Brain microvascular endothelial cell (primary cell): ENCODE measurements around the gene MYO7A.

Source experiments
- DNase-seq: peaks from one replicate; pipeline ENCODE4 v3.0.0-alpha.2; 2020
- H3K27ac ChIP-seq: fragments of 250-450 bp; sonication (Bioruptor Pico); 2 replicates; pipeline ENCODE4 v1.5.1; 2020; ENCODE audit warnings: mild to moderate bottlenecking, moderate library complexity
- H3K27me3 ChIP-seq: fragments of 250-450 bp; sonication (Bioruptor Pico); replicated peaks from 2 replicates; pipeline ENCODE4 v1.5.1; 2020; ENCODE audit warnings: mild to moderate bottlenecking
- H3K36me3 ChIP-seq: fragments of 250-450 bp; sonication (Bioruptor Pico); replicated peaks from 2 replicates; pipeline ENCODE4 v1.5.1; 2020; ENCODE audit warnings: mild to moderate bottlenecking
- H3K4me3 ChIP-seq: 2 replicates; pipeline ENCODE4 v1.5.1; 2011; ENCODE audit warnings: low read depth, mild to moderate bottlenecking, control low read depth, low read length, moderate library complexity
- in situ Hi-C: cut with HindIII; loops from 2 replicates; pipeline ENCODE4 v1.10.0; 2017; ENCODE audit warnings: low sequenced_read_pairs, low pct_ligation_motif_present
- TF ChIP-seq, protein P1 (sequence below): IDR thresholded peaks from 2 replicates; pipeline ENCODE4 v1.5.1; 2011; ENCODE audit warnings: low read depth, mild to moderate bottlenecking, moderate library complexity, low read length, control low read depth, inconsistent platforms; ENCODE audit errors: missing control alignments

MYO7A gene

DNA sequence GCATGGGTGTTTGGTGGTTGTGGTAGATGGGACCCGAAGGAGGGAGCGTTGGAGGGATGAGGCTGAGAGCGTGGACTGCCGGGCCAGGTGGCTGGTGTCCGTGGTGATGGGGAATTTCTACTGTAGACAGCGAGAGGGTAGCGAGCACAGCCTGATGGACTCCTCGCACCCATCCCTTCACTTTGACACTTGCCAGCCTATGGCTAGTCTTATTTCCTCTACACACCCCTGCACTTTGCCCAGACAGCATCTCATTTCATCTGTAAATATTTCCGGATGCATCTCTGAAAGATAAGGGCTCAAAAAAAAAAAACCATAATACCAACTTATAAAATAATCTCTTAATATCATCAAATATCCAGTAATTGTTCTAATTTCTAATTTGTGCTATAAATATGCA lies 19.6 kb upstream of the MYO7A start:
- in situ Hi-C loops, result no loop called here
- no peak overlapping the region for H3K4me3 ChIP-seq
- DNase-seq, result no peak
- H3K36me3 ChIP-seq, result no peaks in the 10 kb centered on the region
- H3K27me3 ChIP-seq, result no peaks in the 10 kb centered on the region
- TF ChIP-seq, protein P1, sequence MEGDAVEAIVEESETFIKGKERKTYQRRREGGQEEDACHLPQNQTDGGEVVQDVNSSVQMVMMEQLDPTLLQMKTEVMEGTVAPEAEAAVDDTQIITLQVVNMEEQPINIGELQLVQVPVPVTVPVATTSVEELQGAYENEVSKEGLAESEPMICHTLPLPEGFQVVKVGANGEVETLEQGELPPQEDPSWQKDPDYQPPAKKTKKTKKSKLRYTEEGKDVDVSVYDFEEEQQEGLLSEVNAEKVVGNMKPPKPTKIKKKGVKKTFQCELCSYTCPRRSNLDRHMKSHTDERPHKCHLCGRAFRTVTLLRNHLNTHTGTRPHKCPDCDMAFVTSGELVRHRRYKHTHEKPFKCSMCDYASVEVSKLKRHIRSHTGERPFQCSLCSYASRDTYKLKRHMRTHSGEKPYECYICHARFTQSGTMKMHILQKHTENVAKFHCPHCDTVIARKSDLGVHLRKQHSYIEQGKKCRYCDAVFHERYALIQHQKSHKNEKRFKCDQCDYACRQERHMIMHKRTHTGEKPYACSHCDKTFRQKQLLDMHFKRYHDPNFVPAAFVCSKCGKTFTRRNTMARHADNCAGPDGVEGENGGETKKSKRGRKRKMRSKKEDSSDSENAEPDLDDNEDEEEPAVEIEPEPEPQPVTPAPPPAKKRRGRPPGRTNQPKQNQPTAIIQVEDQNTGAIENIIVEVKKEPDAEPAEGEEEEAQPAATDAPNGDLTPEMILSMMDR, result no peak
- H3K27ac ChIP-seq, result no peak overlapping the region

DNA sequence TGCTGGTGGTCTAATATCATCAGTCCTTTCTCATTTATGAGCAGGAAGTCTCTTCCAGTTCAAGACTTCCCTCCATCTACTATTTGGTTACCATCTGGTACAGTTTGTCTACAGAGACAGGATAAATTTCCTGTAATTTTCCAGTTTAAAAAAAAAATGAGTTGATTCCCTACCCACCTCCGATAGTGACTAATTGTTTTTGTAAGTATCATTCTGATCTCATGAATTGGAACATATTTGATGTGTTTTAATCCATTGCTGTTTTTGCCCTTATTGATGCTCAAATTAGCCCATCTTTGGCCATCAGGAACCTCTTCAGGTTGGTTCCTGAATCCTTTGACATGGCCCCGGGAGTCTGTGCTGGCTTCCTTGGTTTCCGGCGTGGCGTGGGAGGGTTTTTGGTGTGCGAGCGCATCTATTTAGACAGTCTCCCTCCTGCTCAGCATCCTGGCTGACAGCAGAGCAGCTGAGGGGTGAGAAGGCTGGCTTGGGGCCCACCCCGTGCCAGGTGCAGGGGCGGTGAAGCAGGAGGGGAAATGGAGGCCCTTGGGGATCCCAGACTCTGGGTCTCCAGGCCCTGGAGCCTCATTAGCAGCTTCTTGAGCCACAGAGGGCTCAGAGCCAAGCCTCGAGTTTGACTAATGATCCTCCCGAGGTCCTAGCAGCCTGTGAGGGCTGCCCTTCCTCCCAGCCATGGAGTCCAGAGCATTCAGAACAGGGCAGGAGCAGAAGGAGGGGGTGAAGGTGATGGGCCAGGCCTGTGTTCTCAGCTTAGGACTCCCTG lies 18.6 kb upstream of the MYO7A start:
- TF ChIP-seq, protein P1, result no peak
- Histone ChIP-seq H3K4me3 (no peak overlapping the region), H3K27ac (peak overlapping the region; percentile 11), H3K36me3 (no peaks in the 10 kb centered on the region), H3K27me3 (no peaks in the 10 kb centered on the region)
- in situ Hi-C loops, result no loop called here
- no peak for DNase-seq

DNA sequence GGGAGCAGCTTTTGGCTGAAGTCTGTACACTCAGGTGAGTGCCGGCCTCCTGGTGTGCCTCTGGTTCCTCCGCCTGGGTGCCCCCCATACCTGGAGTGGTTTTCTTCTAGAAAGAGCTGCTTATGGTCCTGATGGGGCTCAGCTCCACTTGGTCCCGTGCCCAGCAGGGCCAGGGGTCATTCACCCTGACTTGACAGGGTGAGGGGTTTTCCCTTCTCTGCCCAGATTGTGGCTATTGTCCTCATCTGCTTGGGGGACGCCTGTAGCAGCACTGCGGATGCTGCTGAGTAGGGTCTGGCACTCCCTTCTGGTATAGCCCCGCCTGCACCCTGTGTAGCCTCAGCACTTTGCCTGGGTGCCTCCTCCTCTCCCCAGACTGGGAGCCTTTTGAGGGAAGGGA lies 17.2 kb upstream of the MYO7A start:
- TF ChIP-seq, protein P1, result no peak
- Histone ChIP-seq H3K4me3 (no peak overlapping the region), H3K27me3 (no peaks in the 10 kb centered on the region), H3K27ac (no peak overlapping the region), H3K36me3 (no peaks in the 10 kb centered on the region)
- in situ Hi-C loops, result no loop called here
- DNase-seq, result no peak

DNA sequence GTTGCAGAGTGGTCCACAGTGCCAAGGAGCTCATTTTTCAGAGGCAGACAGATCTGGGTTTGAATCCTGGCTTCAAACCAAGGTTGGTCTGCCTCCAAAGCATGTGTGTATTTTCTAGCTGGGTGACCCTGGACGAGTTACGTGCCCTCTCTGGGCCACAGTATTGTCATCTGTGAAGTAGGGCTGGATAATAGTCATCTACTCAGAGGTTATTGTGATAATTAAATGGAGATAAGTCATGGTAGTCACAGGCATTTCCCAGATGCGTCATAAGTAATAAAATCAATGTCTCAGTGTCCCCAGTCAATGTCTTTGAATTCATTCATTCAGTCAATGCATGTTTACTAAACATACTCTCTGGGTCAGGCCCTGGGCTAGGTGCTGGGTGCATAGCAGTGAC lies 16.8 kb upstream of the MYO7A start:
- Histone ChIP-seq H3K4me3 (no peak overlapping the region), H3K27me3 (no peaks in the 10 kb centered on the region), H3K36me3 (no peaks in the 10 kb centered on the region), H3K27ac (no peak overlapping the region)
- in situ Hi-C loops, result no loop called here
- no peak for DNase-seq
- TF ChIP-seq, protein P1, result no peak

DNA sequence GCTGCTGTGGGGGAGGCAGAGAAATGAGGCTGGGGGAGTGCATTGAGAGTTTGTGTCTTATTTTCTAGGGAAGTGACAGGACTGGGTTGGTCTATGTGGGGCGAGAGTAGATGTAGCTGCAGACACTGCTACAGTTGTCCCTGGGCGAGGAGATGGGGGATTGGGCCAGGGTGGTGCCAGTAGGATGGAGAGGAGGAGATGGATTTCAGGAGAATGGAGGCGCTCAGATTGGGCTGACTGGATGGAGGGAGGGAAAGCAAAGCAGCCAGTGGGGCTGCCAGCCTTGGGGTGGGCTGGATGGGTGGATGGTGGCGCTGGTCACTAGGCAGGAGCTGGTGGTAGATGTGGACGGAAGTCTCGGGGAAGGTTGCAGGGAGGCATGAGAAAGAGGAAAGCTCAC lies 16.1 kb upstream of the MYO7A start:
- no peak for DNase-seq
- Histone ChIP-seq H3K27ac (no peak overlapping the region), H3K36me3 (no peaks in the 10 kb centered on the region), H3K27me3 (no peaks in the 10 kb centered on the region), H3K4me3 (no peak overlapping the region)
- in situ Hi-C loops, result no loop called here
- TF ChIP-seq, protein P1, result no peak

DNA sequence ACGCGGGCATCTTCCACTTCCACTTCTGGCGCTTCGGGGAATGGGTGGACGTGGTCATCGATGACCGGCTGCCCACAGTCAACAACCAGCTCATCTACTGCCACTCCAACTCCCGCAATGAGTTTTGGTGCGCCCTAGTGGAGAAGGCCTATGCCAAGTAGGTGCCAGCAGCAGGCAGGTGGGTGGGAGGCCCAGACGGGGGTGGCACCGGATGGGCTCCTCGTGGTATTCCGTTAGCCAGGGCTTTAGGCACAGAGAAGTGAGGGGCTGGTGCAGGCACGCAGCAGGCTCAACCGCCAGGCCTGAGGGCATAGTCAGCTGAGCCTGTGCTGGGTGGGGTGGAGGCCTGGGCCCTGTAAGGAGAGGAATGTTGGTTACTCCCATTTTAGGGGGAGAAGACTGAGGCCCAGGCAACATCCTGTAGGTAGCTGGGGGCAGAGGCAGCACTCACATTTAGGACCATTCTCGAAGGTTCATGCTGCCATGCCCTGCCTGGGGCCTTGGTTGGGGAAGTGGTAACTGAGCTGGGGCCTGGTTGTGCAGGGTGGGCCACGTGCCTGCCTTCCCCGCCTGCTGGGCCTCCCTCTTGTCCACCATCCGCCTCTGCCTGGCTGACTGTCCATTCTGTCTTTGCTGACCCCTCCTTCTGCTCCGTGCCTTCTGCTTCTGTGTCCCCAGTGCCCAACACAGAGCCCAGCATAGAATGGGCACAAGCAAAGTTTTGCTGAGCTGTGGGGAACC lies 15.2 kb upstream of the MYO7A start:
- Histone ChIP-seq H3K27ac (no peak overlapping the region), H3K4me3 (no peak overlapping the region), H3K36me3 (no peaks in the 10 kb centered on the region), H3K27me3 (no peaks in the 10 kb centered on the region)
- in situ Hi-C loops, result no loop called here
- TF ChIP-seq, protein P1, result no peak
- DNase-seq, result no peak
